ENCODE measurements around the gene RBM42.
"Not testable (repeated sequence)": the region's sequence is repeated elsewhere in the genome, so short reads cannot be mapped to it uniquely, and the experiment has no call there.

RBM42 gene

DNA sequence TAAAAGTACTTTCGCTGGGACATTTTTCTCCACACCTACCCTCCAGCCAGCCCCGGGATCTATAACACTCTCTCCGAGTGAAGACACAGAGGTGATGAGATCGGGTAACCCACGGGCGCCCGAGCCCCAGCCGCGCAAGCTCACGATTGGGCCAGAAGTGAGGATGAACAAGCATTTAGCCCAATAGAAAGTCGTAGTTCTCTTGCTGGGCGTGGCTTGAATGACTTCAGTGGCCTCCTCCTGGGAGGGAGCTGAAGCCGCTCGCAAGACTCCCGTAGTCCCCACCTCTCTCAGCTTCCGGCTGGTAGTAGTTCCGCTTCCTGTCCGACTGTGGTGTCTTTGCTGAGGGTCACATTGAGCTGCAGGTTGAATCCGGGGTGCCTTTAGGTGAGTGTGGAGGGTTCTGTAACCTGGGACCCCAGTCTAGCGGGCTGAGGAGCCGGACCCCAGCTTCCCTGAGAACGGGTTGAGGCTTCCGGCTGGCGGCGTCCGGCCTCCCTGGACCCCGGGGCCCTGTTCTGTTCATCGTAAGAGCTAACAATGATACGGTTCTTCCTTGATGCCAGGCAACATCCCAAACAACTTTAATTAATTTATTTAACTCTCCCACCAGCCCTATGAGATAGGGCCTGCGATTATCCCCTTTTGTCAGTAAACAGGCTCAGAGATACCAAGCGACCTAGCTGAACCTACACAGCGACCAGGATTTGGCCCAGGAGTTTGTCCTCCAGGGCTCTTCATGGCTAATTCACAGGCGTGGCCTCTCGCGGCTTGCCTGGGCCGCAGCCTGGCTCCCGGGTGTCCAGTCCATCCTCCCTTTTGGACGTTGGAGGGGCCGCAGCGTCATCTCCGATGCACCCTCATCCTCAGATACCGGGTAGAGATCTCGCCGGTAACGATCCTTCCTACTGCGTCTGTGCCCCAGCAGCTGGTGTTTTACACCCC is 19.5 kb downstream of the RBM42 start, which contains the start of gene COX6B1:
Gene COX6B1, plus strand, starts transcription at position 307 of the 945 bp plus-strand sequence. CDS start 2,921 bp downstream, outside the sequence.
- in situ Hi-C loops (cut with MboI; ENCODE audit: low sequenced_read_pairs), result no loop called here

DNA sequence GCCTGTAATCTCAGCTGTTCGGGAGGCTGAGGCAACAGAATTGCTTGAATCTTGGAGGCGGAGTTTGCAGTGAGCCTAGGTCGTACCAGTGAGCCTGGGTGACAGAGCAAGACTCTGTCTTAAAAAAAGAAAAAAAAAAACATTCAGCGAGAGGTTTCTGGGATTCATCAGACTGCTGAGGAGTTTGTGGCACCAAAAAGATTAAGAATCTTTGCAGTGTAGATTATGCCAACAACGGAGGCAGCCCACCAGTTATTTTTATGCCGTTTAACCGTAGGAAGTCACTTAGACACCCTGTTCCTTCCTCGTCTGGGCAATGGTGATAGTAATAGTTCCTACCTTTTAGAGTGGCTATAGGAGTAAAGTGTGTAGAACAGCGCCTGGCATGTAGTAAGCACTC is 21.7 kb downstream of the RBM42 start:
- in situ Hi-C loops (cut with MboI; ENCODE audit: low sequenced_read_pairs), result no loop called here

- in situ Hi-C loops (cut with MboI; ENCODE audit: low sequenced_read_pairs), result not testable (repeated sequence)
Measured at GRCh38 chr19:35654828-35655227, 26.0 kb downstream of the RBM42 start.

DNA sequence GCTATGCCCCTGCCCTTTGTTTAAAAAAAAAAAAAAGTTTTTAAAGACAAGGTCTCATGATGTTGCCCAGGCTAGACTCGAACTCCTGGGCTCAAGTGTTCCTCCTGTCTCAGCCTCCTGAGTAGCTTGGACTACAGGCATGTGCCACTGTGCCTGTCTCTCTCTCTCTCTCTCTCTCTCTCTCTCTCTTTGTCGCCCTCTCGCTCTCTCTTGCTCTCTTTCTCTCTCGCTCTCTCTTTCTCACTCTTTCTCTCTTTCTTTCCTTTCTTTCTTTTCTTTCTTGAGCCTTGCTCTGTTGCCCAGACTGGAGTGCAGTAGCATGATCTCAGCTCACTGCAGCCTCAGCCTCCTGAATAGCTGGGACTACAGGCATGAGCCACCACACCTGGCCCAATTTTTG is 26.8 kb downstream of the RBM42 start:
- in situ Hi-C loops (cut with MboI; ENCODE audit: low sequenced_read_pairs), result no loop called here

GRCh38 chr19:35656700-35657099 is 27.9 kb downstream of the RBM42 start:
- in situ Hi-C loops (cut with MboI; ENCODE audit: low sequenced_read_pairs), result no loop called here

GRCh38 chr19:35657904-35658700 is 29.3 kb downstream of the RBM42 start:
- in situ Hi-C loops (cut with MboI; ENCODE audit: low sequenced_read_pairs), result no loop called here

DNA sequence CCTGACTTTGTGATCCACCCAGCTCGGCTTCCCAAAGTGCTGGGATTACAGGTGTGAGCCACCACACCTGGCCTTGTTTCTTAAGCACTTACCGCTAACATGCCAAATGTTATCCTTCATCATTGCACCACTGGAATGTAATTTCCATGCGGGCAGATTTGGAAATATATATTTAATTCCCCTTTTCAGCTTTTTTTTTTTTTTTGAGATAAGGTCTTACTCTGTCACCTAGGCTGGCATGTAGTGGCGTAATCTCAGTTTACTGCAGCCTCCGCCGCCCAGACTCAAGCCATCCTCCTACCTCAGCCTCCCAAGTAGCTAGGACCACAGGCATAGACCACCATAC is 33.1 kb downstream of the RBM42 start:
- in situ Hi-C loops (cut with MboI; ENCODE audit: low sequenced_read_pairs), result no loop called here

GRCh38 chr19:35663981-35664380 is 35.1 kb downstream of the RBM42 start:
- in situ Hi-C loops (cut with MboI; ENCODE audit: low sequenced_read_pairs), result no loop called here

DNA sequence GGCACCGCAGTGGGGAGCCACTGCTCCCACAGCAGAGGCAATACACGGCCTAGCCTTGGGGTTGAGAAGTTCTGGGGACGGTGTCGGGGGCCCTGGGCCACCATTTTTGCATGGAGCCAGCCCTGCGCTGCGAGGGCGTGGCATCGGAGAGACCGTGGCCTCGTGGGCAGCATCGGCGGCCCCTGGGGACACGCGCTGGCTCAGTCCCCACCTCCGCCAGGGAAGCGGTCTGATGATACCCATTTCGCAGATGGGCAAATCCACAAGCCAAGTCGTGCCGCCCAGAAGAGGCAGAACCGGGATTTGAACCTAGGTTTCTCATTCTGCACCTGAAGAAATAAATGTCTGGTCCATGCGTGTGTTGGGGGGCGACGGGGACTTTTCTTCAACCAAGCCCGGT is 36.3 kb downstream of the RBM42 start:
- in situ Hi-C loops (cut with MboI; ENCODE audit: low sequenced_read_pairs), result no loop called here

DNA sequence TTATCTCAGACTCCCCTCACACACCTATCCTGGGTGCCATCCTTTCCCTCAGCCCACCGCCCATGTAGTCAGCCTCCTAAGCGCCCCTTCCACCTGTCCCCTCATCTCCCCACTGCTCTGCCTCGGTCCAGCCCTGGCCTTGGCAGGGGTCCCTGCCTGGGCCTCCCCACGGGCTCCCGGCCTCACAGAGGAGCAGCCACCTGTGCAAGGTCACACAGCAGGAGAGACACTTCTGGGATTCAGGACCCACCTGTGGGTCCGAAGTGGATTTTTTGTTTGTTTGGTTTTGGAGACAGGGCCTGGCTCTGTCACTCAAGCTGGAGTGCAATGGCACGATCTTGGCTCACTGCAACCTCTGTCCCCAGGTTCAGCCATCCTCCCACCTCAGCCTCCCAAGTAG is 36.8 kb downstream of the RBM42 start:
- in situ Hi-C loops (cut with MboI; ENCODE audit: low sequenced_read_pairs), result no loop called here

- in situ Hi-C loops (cut with MboI; ENCODE audit: low sequenced_read_pairs), result no loop called here
Measured at GRCh38 chr19:35666251-35666913, 37.5 kb downstream of the RBM42 start, which contains the start of gene UPK1A. Gene UPK1A (plus strand): TSS chr19:35666517. CDS start chr19:35666813, 296 bp downstream.

- in situ Hi-C loops (cut with MboI; ENCODE audit: low sequenced_read_pairs), result no loop called here
Measured at GRCh38 chr19:35669566-35669965, 40.7 kb downstream of the RBM42 start.

GRCh38 chr19:35669974-35670373 is 41.1 kb downstream of the RBM42 start:
- in situ Hi-C loops (cut with MboI; ENCODE audit: low sequenced_read_pairs), result no loop called here

- in situ Hi-C loops (cut with MboI; ENCODE audit: low sequenced_read_pairs), result no loop called here
Measured at GRCh38 chr19:35670686-35671085, 41.9 kb downstream of the RBM42 start.

- in situ Hi-C loops (cut with MboI; ENCODE audit: low sequenced_read_pairs), result no loop called here
Measured at GRCh38 chr19:35671818-35672217, 43.0 kb downstream of the RBM42 start.

DNA sequence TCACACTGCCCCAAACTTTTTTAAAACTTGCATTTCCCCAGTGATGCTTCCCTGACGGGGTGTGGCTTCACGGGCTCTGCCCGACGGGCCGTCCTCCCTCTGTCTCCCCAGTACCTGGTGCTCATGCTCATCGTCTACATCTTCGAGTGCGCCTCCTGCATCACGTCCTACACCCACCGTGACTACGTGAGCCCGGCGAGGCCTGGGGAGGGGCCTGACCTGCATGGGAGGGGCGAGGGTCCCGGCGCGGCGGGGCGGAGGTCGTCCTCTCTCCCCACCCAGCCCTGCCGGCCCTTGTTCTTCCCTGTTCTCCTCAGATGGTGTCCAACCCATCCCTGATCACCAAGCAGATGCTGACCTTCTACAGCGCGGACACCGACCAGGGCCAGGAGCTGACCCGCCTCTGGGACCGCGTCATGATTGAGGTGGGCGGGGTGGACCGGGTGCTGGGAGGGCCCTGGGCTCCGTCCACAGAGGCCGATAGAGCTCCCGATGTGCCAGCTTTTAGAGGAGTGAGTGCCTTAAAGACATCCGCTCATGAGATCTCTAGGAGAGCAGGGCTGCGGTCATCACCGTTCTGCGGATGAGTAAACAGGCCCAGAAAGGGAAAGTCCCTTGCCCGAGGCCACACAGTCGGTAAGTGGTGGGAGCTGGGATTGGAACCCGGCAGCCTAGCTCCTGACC is 44.4 kb downstream of the RBM42 start:
- in situ Hi-C loops (cut with MboI; ENCODE audit: low sequenced_read_pairs), result no loop called here

- in situ Hi-C loops (cut with MboI; ENCODE audit: low sequenced_read_pairs), result no loop called here
Measured at GRCh38 chr19:35675589-35676140, 46.8 kb downstream of the RBM42 start.
